Measurements from ENCODE around the gene CDC42BPB. TPM values are rescaled to one million over a fixed set of nuclear protein-coding genes. Genes with fewer than 3 reads are reported as not detected.

Gene CDC42BPB
- total RNA-seq, 3 donors from 2014 or later = 64.0 to 110 (median 98.0) TPM

DNA sequence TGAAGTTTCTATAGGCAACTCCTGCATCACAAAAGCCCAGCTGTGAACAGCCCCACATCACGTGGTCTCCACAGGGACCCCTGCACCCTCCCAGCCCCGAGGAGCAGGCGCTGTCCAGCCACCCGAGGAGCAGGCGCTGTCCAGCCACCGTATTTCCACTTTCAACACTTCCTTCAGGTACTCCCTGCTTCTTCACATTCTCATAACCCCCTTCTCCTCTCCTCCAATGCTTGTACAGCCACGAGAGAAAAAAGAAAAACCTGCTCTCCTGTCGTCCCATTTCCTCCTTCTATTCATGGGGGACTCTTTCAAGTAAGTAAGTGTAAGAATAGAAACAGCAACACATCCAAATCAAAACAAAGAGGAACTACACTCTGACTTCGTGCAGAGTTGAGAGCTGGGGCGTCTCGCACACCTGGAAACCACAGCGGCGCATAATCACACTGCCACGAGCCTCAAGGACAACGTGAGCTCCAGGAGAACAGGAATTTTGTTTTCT, 11.9 kb downstream of the CDC42BPB start:
- H3K27ac ChIP-seq = no peak overlapping the region
- no peaks in the 10 kb centered on the region for H3K9me3 ChIP-seq
- H3K36me3 ChIP-seq = no peaks in the 10 kb centered on the region
- intact Hi-C loops (cut with DNase I; ENCODE audit: low total_unique reads) = no loop called here
- H3K4me3 ChIP-seq = no peak overlapping the region
- DNase-seq (ENCODE audit: low spot score in 2 of 2) = peak in 1 of 2 donors; percentile 34
- no peaks in the 10 kb centered on the region for H3K27me3 ChIP-seq
- no peak for TF ChIP-seq POLR2A (IDR thresholded peaks at IDR 0.05)
- TF ChIP-seq, protein P1, sequence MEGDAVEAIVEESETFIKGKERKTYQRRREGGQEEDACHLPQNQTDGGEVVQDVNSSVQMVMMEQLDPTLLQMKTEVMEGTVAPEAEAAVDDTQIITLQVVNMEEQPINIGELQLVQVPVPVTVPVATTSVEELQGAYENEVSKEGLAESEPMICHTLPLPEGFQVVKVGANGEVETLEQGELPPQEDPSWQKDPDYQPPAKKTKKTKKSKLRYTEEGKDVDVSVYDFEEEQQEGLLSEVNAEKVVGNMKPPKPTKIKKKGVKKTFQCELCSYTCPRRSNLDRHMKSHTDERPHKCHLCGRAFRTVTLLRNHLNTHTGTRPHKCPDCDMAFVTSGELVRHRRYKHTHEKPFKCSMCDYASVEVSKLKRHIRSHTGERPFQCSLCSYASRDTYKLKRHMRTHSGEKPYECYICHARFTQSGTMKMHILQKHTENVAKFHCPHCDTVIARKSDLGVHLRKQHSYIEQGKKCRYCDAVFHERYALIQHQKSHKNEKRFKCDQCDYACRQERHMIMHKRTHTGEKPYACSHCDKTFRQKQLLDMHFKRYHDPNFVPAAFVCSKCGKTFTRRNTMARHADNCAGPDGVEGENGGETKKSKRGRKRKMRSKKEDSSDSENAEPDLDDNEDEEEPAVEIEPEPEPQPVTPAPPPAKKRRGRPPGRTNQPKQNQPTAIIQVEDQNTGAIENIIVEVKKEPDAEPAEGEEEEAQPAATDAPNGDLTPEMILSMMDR (IDR thresholded peaks at IDR 0.05) = no peak
- TF ChIP-seq POLR2AphosphoS5 (IDR thresholded peaks at IDR 0.05) = no peak
- H3K4me1 ChIP-seq = peaks cover 3 to 4% of the 10 kb centered on the region in 2 donors

DNA sequence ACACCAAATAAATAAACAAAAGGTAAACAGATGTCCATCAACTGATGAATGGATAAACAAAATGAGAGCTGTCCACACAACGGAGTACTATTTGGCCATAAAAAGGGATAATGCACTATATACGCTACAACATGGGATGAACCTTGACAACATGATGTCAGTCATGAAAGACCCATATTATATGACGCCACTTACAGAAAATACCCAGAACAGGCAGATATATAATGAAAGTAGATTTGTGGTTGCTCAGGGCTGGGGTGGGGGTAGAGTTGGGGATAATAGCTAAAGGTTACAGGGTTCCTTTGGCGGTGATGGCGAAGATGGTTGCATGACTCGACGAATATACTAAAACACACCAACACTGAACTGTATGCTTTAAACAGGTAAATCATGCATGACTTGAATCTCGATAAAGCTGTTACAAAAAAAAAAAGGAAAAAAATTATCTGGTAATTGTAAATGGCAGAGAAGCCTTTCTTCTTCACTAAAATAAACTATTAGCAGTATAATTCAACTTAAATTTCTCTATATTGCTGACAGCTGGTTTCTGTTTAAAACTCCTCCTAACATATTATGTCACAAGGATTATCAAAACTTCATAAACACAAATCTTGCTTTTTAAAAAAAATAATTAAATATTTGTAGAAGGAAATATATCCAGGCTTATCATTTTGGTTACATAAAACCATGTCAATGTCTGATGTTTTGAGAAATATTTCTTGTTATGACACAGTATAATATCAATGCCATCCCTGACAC, 13.9 kb downstream of the CDC42BPB start:
- Histone ChIP-seq H3K4me3 (no peak overlapping the region), H3K27ac (no peak overlapping the region), H3K4me1 (peaks cover 3 to 4% of the 10 kb centered on the region in 2 donors), H3K9me3 (no peaks in the 10 kb centered on the region), H3K36me3 (no peaks in the 10 kb centered on the region), H3K27me3 (no peaks in the 10 kb centered on the region)
- intact Hi-C loops (cut with DNase I; ENCODE audit: low total_unique reads) = loop anchor here (2.0 kb wide), 1 partner anchor 73 kb away; no protein-coding TSS in a partner anchor
- DNase-seq (ENCODE audit: low spot score in 2 of 2) = peak in 1 of 2 donors; percentile 33
- TF ChIP-seq, protein P1 (IDR thresholded peaks at IDR 0.05) = no peak
- TF ChIP-seq POLR2A (IDR thresholded peaks at IDR 0.05) (no peak), POLR2AphosphoS5 (IDR thresholded peaks at IDR 0.05) (no peak)

DNA sequence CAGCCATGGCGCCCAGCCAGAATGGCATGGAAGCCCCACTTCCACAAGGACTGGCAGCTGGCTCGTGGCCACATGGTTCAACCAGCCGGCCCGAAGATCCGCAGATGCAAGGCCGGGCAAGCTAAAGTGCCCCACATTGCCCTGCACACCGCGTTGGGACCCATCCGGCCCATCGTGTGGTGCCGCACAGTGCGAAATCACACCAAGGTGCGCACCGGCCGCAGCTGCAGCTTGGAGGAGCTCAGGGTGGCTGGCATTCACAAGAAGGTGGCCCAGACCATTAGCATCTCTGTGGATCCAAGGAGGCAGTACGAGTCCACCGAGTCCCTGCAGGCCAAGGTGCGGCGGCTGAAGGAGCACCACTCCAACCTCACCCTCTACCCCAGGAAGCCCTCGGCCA, 15.9 kb downstream of the CDC42BPB start:
- H3K9me3 ChIP-seq = no peaks in the 10 kb centered on the region
- H3K27ac ChIP-seq = no peak overlapping the region
- TF ChIP-seq, protein P1 (IDR thresholded peaks at IDR 0.05) = no peak
- TF ChIP-seq POLR2A (IDR thresholded peaks at IDR 0.05) = no peak
- no peak for TF ChIP-seq POLR2AphosphoS5 (IDR thresholded peaks at IDR 0.05)
- peaks cover 3 to 4% of the 10 kb centered on the region in 2 donors for H3K4me1 ChIP-seq
- no peaks in the 10 kb centered on the region for H3K27me3 ChIP-seq
- intact Hi-C loops (cut with DNase I; ENCODE audit: low total_unique reads) = no loop called here
- no peak overlapping the region for H3K4me3 ChIP-seq
- DNase-seq (ENCODE audit: low spot score in 2 of 2) = peak in 1 of 2 donors; percentile 48
- no peaks in the 10 kb centered on the region for H3K36me3 ChIP-seq

DNA sequence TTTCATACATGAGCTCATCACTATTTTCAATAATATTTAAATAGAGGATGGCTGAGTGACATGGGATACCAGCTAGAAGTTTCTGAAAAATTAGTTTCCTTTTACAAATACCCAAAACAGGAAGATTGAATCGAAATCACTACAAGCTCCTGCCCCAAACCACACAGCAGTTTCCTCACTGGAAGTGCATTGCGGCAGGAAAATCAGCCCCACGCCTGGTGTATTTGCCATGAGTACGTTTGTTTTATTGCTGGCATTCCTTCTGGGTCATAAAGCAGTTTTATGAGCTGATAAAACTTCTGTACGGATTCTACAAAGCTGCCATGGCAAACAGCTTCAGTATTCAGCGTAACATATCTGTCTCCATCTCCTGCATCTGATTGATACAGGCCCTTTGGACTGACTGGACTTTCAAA, 23.7 kb downstream of the CDC42BPB start:
- intact Hi-C loops (cut with DNase I; ENCODE audit: low total_unique reads) = no loop called here
- Histone ChIP-seq H3K36me3 (no peaks in the 10 kb centered on the region), H3K27ac (no peak overlapping the region)

More for the DNA sequence above, 23.7 kb downstream of the CDC42BPB start:
- no peaks in the 10 kb centered on the region for H3K9me3 ChIP-seq
- H3K27me3 ChIP-seq = no peaks in the 10 kb centered on the region
- peak in 1 of 2 donors; percentile 2 for DNase-seq (ENCODE audit: low spot score in 2 of 2)
- TF ChIP-seq POLR2AphosphoS5 (IDR thresholded peaks at IDR 0.05) (no peak), POLR2A (IDR thresholded peaks at IDR 0.05) (no peak)
- TF ChIP-seq, protein P1 (IDR thresholded peaks at IDR 0.05) = no peak
- no peaks in the 10 kb centered on the region for H3K4me1 ChIP-seq
- H3K4me3 ChIP-seq = no peak overlapping the region

Data from breast epithelium (tissue), 4 donors.